Panc1 (cell line): ENCODE measurements around the gene VSTM5. TPM values are rescaled to one million over a fixed set of nuclear protein-coding genes. Genes with fewer than 3 reads are reported as not detected.

Source experiments
- ATAC-seq: fragments of 200-7000 bp; cut with Tn5 transposase; 2 replicates; pipeline ENCODE4 v1.9.1; 2020; ENCODE audit warnings: mild to moderate bottlenecking, moderate library complexity
- BruUV-seq: library from RNA; stranded (reverse); fragments of 400-500 nt; replicated peaks from 2 replicates; lab custom pipeline; 2021; lab: Mats Ljungman, UMichigan
- CTCF ChIA-PET: fragments of 300-600 bp; sonication (Branson Sonifier 250); formaldehyde crosslinking; loops from one replicate; lab custom pipeline; 2022; ENCODE audit warnings: antibody characterized with exemption; lab: Charles Lee
- POLR2A ChIA-PET: fragments of 300-600 bp; sonication (Branson Sonifier 250); formaldehyde crosslinking; loops from one replicate; lab custom pipeline; 2022; ENCODE audit warnings: antibody characterized with exemption; lab: Charles Lee
- DNase-seq: peaks from one replicate; pipeline ENCODE4 v3.0.0-alpha.2; 2010; ENCODE audit warnings: low read depth, low spot score
- H3K27ac ChIP-seq: 2 replicates; pipeline ENCODE4 v1.5.1; 2011; ENCODE audit warnings: mild to moderate bottlenecking, low read length, inconsistent platforms
- H3K27me3 ChIP-seq: fragments of 200-500 bp; sonication (Bioruptor generic); 2 replicates; pipeline ENCODE4 v1.6.0; 2014; ENCODE audit warnings: low read length, inconsistent platforms; ENCODE audit not compliant: control insufficient read depth, insufficient read depth
- H3K36me3 ChIP-seq: fragments of 200-500 bp; sonication (Bioruptor generic); 2 replicates; pipeline ENCODE4 v1.5.1; 2014; ENCODE audit warnings: inconsistent platforms, mild to moderate bottlenecking, low read length, moderate library complexity; ENCODE audit not compliant: control insufficient read depth, insufficient read depth
- H3K4me1 ChIP-seq: 2 replicates; pipeline ENCODE4 v1.5.1; 2011; ENCODE audit warnings: inconsistent platforms, mild to moderate bottlenecking, low read length, moderate library complexity; ENCODE audit not compliant: control insufficient read depth, insufficient read depth
- H3K4me3 ChIP-seq, 2 experiments: 2 replicates each; pipeline ENCODE4 v1.5.1; 2011 to 2012; ENCODE audit warnings: low read depth in 2 of 2, low read length in 2 of 2, mild to moderate bottlenecking in 2 of 2, inconsistent platforms in 1 of 2, moderate library complexity in 1 of 2
- H3K9me3 ChIP-seq: fragments of 200-500 bp; sonication (Bioruptor generic); 2 replicates; pipeline ENCODE4 v1.5.1; 2014; ENCODE audit warnings: low read depth, mild to moderate bottlenecking, inconsistent platforms, low read length, moderate library complexity; ENCODE audit not compliant: control insufficient read depth, insufficient read depth
- CTCF ChIP-seq: fragments of 450-650 bp; IDR thresholded peaks from 2 replicates; pipeline ENCODE4 v1.5.1; 2017; ENCODE audit warnings: mild to moderate bottlenecking
- POLR2AphosphoS5 ChIP-seq: IDR thresholded peaks from 2 replicates; pipeline ENCODE4 v1.6.1; 2012; ENCODE audit warnings: mild to moderate bottlenecking, low read depth, low read length, moderate library complexity
- REST ChIP-seq, 2 experiments: IDR thresholded peaks; 2 replicates each; pipeline ENCODE4 v1.6.1; 2011 to 2012; ENCODE audit warnings: low read depth in 2 of 2, control low read depth in 1 of 2, low read length in 1 of 2, mild to moderate bottlenecking in 1 of 2, moderate library complexity in 1 of 2; ENCODE audit not compliant: insufficient read depth in 1 of 2
- SIN3A ChIP-seq: IDR thresholded peaks from 2 replicates; pipeline ENCODE4 v1.6.1; 2012; ENCODE audit warnings: low read depth, mild to moderate bottlenecking, low read length, moderate library complexity, borderline replicate concordance; ENCODE audit not compliant: insufficient read depth
- TCF7L2 ChIP-seq: IDR thresholded peaks from 2 replicates; pipeline ENCODE4 v1.6.1; 2011; ENCODE audit warnings: mild to moderate bottlenecking, low read depth, low read length, inconsistent platforms
- in situ Hi-C: cut with HindIII; loops from 2 replicates; pipeline ENCODE4 v1.10.0; 2016; ENCODE audit warnings: low sequenced_read_pairs, low pct_unique_long_range_greater_than_20kb
- intact Hi-C: fragments of 100-400 bp; cut with micrococcal nuclease; formaldehyde crosslinking; loops from one replicate; pipeline ENCODE4 v1.10.0; 2022; ENCODE audit not compliant: unreplicated experiment
- total RNA-seq: library from RNA; stranded (reverse); gene quantifications from one replicate; pipeline ENCODE4 v1.2.1, GENCODE V29; 2021; ENCODE audit not compliant: unreplicated experiment

VSTM5 gene
- total RNA-seq, 1 experiment from 2014 or later: not detected

- H3K36me3 ChIP-seq: no peaks in the 10 kb centered on the region
- DNase-seq: no peak
- H3K9me3 ChIP-seq: no peaks in the 10 kb centered on the region
- TF ChIP-seq CTCF (no peak), POLR2AphosphoS5 (no peak), SIN3A (no peak), TCF7L2 (no peak), REST (IDR thresholded peaks at IDR 0.05; ENCODE audit: insufficient read depth in 1 of 2, low read depth in 2 of 2, low read length in 1 of 2) (no peak)
- no peak for ATAC-seq
- no peak overlapping the region for H3K4me3 ChIP-seq
- CTCF ChIA-PET: no interaction called here
- H3K27me3 ChIP-seq: no peaks in the 10 kb centered on the region
- no peak overlapping the region for H3K27ac ChIP-seq
- in situ Hi-C loops: no loop called here
- no peaks in the 10 kb centered on the region; the same call in 1 of the 2 replicates for H3K4me1 ChIP-seq
- BruUV-seq: no TSS peak
- intact Hi-C loops: no loop called here
- POLR2A ChIA-PET: no interaction called here
Measured at GRCh38 chr11:93844568-93844967, 5.8 kb downstream of the VSTM5 start.

GRCh38 chr11:93843906-93844305 lies 6.5 kb downstream of the VSTM5 start:
- H3K4me1 ChIP-seq: no peaks in the 10 kb centered on the region; the same call in 1 of the 2 replicates
- no peak for TF ChIP-seq SIN3A
- TF ChIP-seq CTCF: no peak
- no peak for TF ChIP-seq POLR2AphosphoS5
- no peak for TF ChIP-seq REST (IDR thresholded peaks at IDR 0.05; ENCODE audit: insufficient read depth in 1 of 2, low read depth in 2 of 2, low read length in 1 of 2)
- TF ChIP-seq TCF7L2: no peak
- ChIA-PET CTCF (no interaction called here), POLR2A (no interaction called here)
- in situ Hi-C loops: no loop called here
- no peak overlapping the region for H3K27ac ChIP-seq
- ATAC-seq: no peak
- BruUV-seq: no TSS peak
- intact Hi-C loops: no loop called here
- no peaks in the 10 kb centered on the region for H3K9me3 ChIP-seq
- no peak for DNase-seq
- H3K36me3 ChIP-seq: no peaks in the 10 kb centered on the region
- H3K4me3 ChIP-seq: no peak overlapping the region
- no peaks in the 10 kb centered on the region for H3K27me3 ChIP-seq
